Sigmoid colon (tissue), 3 donors: ENCODE measurements around the gene PSD4.

ENCODE experiments used
- CTCF ChIP-seq, 4 experiments: fragments of 450-650 bp in 3 of 4; fragments of 200-600 bp in 1 of 4; IDR thresholded peaks; one replicate each; pipeline ENCODE4 v1.5.1; 2016 to 2019; ENCODE audit warnings: antibody characterized with exemption in 4 of 4, mild to moderate bottlenecking in 3 of 4, moderate library complexity in 2 of 4
- POLR2A ChIP-seq, 2 donors: fragments of 450-650 bp; IDR thresholded peaks; one replicate each; pipeline ENCODE4 v1.6.1; 2016; ENCODE audit warnings: antibody characterized with exemption in 2 of 2, mild to moderate bottlenecking in 2 of 2, moderate library complexity in 2 of 2

DNA sequence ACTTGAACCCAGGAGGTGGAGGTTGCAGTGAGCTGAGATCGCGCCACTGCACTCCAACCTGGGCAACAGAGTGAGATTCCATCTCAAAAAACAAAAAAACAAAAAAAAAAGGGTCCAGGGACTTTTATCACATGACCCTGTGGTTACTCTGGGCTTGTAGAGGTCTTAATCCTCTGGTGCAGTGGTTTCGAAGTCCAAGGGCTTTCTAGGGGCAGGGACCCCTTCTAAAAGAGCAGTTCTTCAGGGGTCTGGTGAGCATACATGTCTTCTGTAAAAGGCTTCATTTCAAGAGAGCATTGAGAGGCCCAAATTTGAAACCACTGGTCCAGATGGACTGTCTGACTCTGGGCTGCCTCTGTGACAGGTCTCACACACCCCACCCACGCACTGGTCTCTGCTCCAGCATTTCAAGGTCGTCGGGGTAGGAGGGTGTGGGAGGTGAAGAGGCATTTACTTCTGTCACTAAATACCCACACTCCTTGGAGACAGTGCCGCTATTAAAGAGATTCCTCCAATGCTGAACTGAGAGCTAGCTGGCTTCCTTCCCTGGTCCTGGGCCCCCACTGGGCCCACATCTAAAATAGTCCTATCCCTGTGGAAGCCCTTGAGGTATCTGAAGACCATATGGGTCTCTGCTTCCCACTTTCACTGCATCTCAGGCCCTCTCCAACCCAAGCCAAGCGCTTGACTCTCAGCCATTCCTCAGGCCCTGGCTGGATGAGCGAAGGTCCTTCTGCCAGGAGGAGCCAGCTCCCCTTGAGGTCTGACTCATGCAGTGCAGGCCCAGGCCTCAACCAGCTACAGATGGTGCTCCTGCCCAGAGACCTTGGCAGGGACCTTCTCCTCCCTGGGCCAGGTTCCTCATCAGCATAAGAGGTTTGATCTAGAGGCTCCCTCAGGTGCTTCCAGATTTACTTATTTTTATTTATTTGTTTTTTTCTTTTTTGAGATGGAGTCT lies 60.1 kb downstream of the PSD4 start:
- TF ChIP-seq CTCF (IDR thresholded peaks at IDR 0.05) (no peak), POLR2A (IDR thresholded peaks at IDR 0.05) (no peak)
